ENCODE measurements around the gene ACAD8.

Gene ACAD8

GRCh38 chr11:134228625-134229024 lies 24.7 kb upstream of the ACAD8 start:
- no peaks in the 10 kb centered on the region for H3K9me3 ChIP-seq
- H3K4me3 ChIP-seq, result no peak overlapping the region
- no peak overlapping the region for H3K27ac ChIP-seq
- no peak for TF ChIP-seq CTCF (IDR thresholded peaks at IDR 0.05)
- intact Hi-C loops (cut with DNase I; ENCODE audit: low total_unique reads), result no loop called here
- H3K4me1 ChIP-seq, result peaks cover 0 to 37% (median 23%) of the 10 kb centered on the region in 4 donors
- no peaks in the 10 kb centered on the region for H3K36me3 ChIP-seq
- no peaks in the 10 kb centered on the region for H3K27me3 ChIP-seq
- no peak for DNase-seq

- intact Hi-C loops (cut with DNase I; ENCODE audit: low total_unique reads), result no loop called here
- no peak overlapping the region for H3K27ac ChIP-seq
- no peaks in the 10 kb centered on the region for H3K27me3 ChIP-seq
- no peaks in the 10 kb centered on the region for H3K9me3 ChIP-seq
- no peaks in the 10 kb centered on the region for H3K36me3 ChIP-seq
- DNase-seq, result no peak
- H3K4me1 ChIP-seq, result peaks cover 0 to 37% (median 23%) of the 10 kb centered on the region in 4 donors
- TF ChIP-seq CTCF (IDR thresholded peaks at IDR 0.05), result no peak
- H3K4me3 ChIP-seq, result no peak overlapping the region
These were observed 24.1 kb upstream of the ACAD8 start for GRCh38 chr11:134229126-134229790.

GRCh38 chr11:134230339-134230738 lies 23.0 kb upstream of the ACAD8 start:
- peaks cover 0 to 7% (median 5%) of the 10 kb centered on the region in 3 donors for H3K36me3 ChIP-seq
- no peak for TF ChIP-seq CTCF (IDR thresholded peaks at IDR 0.05)
- H3K27ac ChIP-seq, result no peak overlapping the region
- intact Hi-C loops (cut with DNase I; ENCODE audit: low total_unique reads), result no loop called here
- H3K4me3 ChIP-seq, result no peak overlapping the region
- H3K4me1 ChIP-seq, result peaks cover 0 to 37% (median 23%) of the 10 kb centered on the region in 4 donors
- no peaks in the 10 kb centered on the region for H3K9me3 ChIP-seq
- H3K27me3 ChIP-seq, result no peaks in the 10 kb centered on the region
- DNase-seq, result no peak

- no peak for TF ChIP-seq CTCF (IDR thresholded peaks at IDR 0.05)
- H3K36me3 ChIP-seq, result peaks cover 6 to 23% (median 19%) of the 10 kb centered on the region in 3 donors
- no peak overlapping the region for H3K4me3 ChIP-seq
- no peaks in the 10 kb centered on the region for H3K27me3 ChIP-seq
- intact Hi-C loops (cut with DNase I; ENCODE audit: low total_unique reads), result no loop called here
- no peaks in the 10 kb centered on the region for H3K9me3 ChIP-seq
- H3K27ac ChIP-seq, result no peak overlapping the region
- peaks cover 0 to 20% (median 7%) of the 10 kb centered on the region in 4 donors for H3K4me1 ChIP-seq
- DNase-seq, result no peak
These were observed 21.3 kb upstream of the ACAD8 start for GRCh38 chr11:134231958-134232659.

- Histone ChIP-seq H3K9me3 (no peaks in the 10 kb centered on the region), H3K4me3 (no peak overlapping the region), H3K27me3 (no peaks in the 10 kb centered on the region), H3K27ac (no peak overlapping the region), H3K4me1 (peaks cover 0 to 11% (median 3%) of the 10 kb centered on the region in 4 donors), H3K36me3 (peaks cover 8 to 39% (median 32%) of the 10 kb centered on the region in 3 donors)
- no peak for DNase-seq
- intact Hi-C loops (cut with DNase I; ENCODE audit: low total_unique reads), result no loop called here
- TF ChIP-seq CTCF (IDR thresholded peaks at IDR 0.05), result no peak
These were observed 19.6 kb upstream of the ACAD8 start for GRCh38 chr11:134233729-134234179.
